Measurements from ENCODE around the gene MDK.

DNA sequence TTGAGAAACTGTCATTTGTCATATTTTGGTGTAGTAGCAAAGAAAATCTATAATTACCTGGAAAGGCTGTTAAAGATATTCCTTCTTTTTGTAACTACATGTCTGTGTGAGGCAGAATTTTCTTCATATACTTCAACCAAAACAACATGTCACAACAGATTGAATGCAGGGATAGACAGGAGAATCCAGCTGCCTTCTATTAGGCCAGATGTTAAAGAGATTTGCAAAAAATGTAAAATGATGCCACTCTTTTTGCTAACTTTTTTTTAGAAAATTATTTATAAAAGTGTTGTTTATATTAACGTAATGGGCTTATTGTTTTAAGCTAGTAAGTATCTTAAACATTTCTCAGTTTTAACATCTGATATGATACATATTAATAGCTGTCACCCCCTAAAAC lies 21.5 kb upstream of the MDK start:
- no peak for TF ChIP-seq POLR2A (IDR thresholded peaks at IDR 0.05)
- TF ChIP-seq, protein P1, sequence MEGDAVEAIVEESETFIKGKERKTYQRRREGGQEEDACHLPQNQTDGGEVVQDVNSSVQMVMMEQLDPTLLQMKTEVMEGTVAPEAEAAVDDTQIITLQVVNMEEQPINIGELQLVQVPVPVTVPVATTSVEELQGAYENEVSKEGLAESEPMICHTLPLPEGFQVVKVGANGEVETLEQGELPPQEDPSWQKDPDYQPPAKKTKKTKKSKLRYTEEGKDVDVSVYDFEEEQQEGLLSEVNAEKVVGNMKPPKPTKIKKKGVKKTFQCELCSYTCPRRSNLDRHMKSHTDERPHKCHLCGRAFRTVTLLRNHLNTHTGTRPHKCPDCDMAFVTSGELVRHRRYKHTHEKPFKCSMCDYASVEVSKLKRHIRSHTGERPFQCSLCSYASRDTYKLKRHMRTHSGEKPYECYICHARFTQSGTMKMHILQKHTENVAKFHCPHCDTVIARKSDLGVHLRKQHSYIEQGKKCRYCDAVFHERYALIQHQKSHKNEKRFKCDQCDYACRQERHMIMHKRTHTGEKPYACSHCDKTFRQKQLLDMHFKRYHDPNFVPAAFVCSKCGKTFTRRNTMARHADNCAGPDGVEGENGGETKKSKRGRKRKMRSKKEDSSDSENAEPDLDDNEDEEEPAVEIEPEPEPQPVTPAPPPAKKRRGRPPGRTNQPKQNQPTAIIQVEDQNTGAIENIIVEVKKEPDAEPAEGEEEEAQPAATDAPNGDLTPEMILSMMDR (IDR thresholded peaks at IDR 0.05) = no peak
